ENCODE measurements around the gene AOPEP. TPM values are rescaled to one million over a fixed set of nuclear protein-coding genes. Genes with fewer than 3 reads are reported as not detected.

Gene AOPEP
- total and polyA plus RNA-seq, 11 donors = 105 to 310 (median 185) TPM

GRCh38 chr9:94703488-94704140, 22.9 kb upstream of the AOPEP start:
- Histone ChIP-seq H3K27me3 (no peaks in the 10 kb centered on the region), H3K4me3 (no peak overlapping the region), H3K36me3 (no peaks in the 10 kb centered on the region), H3K27ac (no peak overlapping the region), H3K4me1 (no peaks in the 10 kb centered on the region), H3K9me3 (no peaks in the 10 kb centered on the region)
- WGBS, 4 donors = 59 to 71% (median 68%) methylated on average over 4 of the region's 4 CpGs
- TF ChIP-seq CTCF (IDR thresholded peaks at IDR 0.05) (no peak), POLR2A (IDR thresholded peaks at IDR 0.05) (no peak)
- no peak for ATAC-seq
- intact Hi-C loops (cut with DNase I) = no loop called here
- DNase-seq = no peak

- no peaks in the 10 kb centered on the region for H3K36me3 ChIP-seq
- ATAC-seq (no peak), DNase-seq (no peak)
- no peaks in the 10 kb centered on the region for H3K27me3 ChIP-seq
- H3K9me3 ChIP-seq = no peaks in the 10 kb centered on the region
- H3K4me1 ChIP-seq = no peaks in the 10 kb centered on the region
- H3K27ac ChIP-seq = no peak overlapping the region
- TF ChIP-seq CTCF (IDR thresholded peaks at IDR 0.05) (no peak), POLR2A (IDR thresholded peaks at IDR 0.05) (no peak)
- WGBS, 4 donors = 76 to 82% (median 79%) methylated on average over 7 of the region's 7 CpGs
- no peak overlapping the region for H3K4me3 ChIP-seq
- intact Hi-C loops (cut with DNase I) = no loop called here
These were observed 21.3 kb upstream of the AOPEP start for GRCh38 chr9:94705162-94705702.

- ATAC-seq (no peak), DNase-seq (no peak)
- no peaks in the 10 kb centered on the region for H3K9me3 ChIP-seq
- H3K27ac ChIP-seq = no peak overlapping the region
- intact Hi-C loops (cut with DNase I) = no loop called here
- H3K4me1 ChIP-seq = no peaks in the 10 kb centered on the region
- H3K36me3 ChIP-seq = no peaks in the 10 kb centered on the region
- TF ChIP-seq POLR2A (IDR thresholded peaks at IDR 0.05) = no peak
- no peak for TF ChIP-seq CTCF (IDR thresholded peaks at IDR 0.05)
- H3K4me3 ChIP-seq = no peak overlapping the region
- H3K27me3 ChIP-seq = no peaks in the 10 kb centered on the region
- 71 to 80% (median 77%) methylated on average over 5 of the region's 5 CpGs for WGBS, 4 donors
These were observed 19.6 kb upstream of the AOPEP start for GRCh38 chr9:94706922-94707321.

GRCh38 chr9:94713436-94714215, 12.9 kb upstream of the AOPEP start:
- H3K27me3 ChIP-seq = no peaks in the 10 kb centered on the region
- no peak for DNase-seq
- H3K27ac ChIP-seq = no peak overlapping the region
- H3K36me3 ChIP-seq = no peaks in the 10 kb centered on the region
- H3K9me3 ChIP-seq = no peaks in the 10 kb centered on the region
- 78 to 88% (median 80%) methylated on average over 7 of the region's 7 CpGs for WGBS, 4 donors
- intact Hi-C loops (cut with DNase I) = no loop called here
- TF ChIP-seq CTCF (IDR thresholded peaks at IDR 0.05) = no peak
- no peak for ATAC-seq
- no peaks in the 10 kb centered on the region for H3K4me1 ChIP-seq
- no peak overlapping the region for H3K4me3 ChIP-seq

Measured in heart left ventricle (tissue), 16 donors.